Inflammatory macrophage treated with lipopolysaccharide for 1 hour (primary cell): ENCODE results near the gene RDH14.

Experiments
- DNase-seq, 2 donors: peaks; one replicate each; pipeline ENCODE4 v3.0.0-alpha.2; 2020 to 2022

The RDH14 gene

GRCh38 chr2:18560797-18561085 is 288 bp upstream of the RDH14 start:
- no peak for DNase-seq

GRCh38 chr2:18559531-18560030 is 872 bp downstream of the RDH14 start:
- DNase-seq, result peak in 1 of 2 donors; percentile 49

- no peak for DNase-seq
Observed at GRCh38 chr2:18558458-18558857, 2.0 kb downstream of the RDH14 start.

GRCh38 chr2:18557121-18557520 is 3.3 kb downstream of the RDH14 start:
- DNase-seq, result no peak

GRCh38 chr2:18552351-18553077 is 7.9 kb downstream of the RDH14 start:
- no peak for DNase-seq

GRCh38 chr2:18551623-18552022 is 8.8 kb downstream of the RDH14 start:
- DNase-seq, result no peak

GRCh38 chr2:18551169-18551568 is 9.3 kb downstream of the RDH14 start:
- no peak for DNase-seq

- no peak for DNase-seq
Observed at GRCh38 chr2:18550433-18550832, 10.0 kb downstream of the RDH14 start.

- DNase-seq, result peak; percentile 16 to 37
Observed at GRCh38 chr2:18549083-18549482, 11.4 kb downstream of the RDH14 start.

- DNase-seq, result no peak
Observed at GRCh38 chr2:18548621-18549020, 11.8 kb downstream of the RDH14 start.

GRCh38 chr2:18546567-18546966 is 13.9 kb downstream of the RDH14 start:
- no peak for DNase-seq

- no peak for DNase-seq
Observed at GRCh38 chr2:18545384-18545783, 15.1 kb downstream of the RDH14 start.

GRCh38 chr2:18544171-18544570 is 16.3 kb downstream of the RDH14 start:
- no peak for DNase-seq

GRCh38 chr2:18540872-18541271 is 19.6 kb downstream of the RDH14 start:
- no peak for DNase-seq

- no peak for DNase-seq
Observed at GRCh38 chr2:18536697-18537096, 23.8 kb downstream of the RDH14 start.

- DNase-seq, result no peak
Observed at GRCh38 chr2:18536100-18536499, 24.4 kb downstream of the RDH14 start.

GRCh38 chr2:18531194-18531593 is 29.3 kb downstream of the RDH14 start:
- no peak for DNase-seq

GRCh38 chr2:18527822-18528221 is 32.6 kb downstream of the RDH14 start:
- DNase-seq, result no peak

- no peak for DNase-seq
Observed at GRCh38 chr2:18527326-18527725, 33.1 kb downstream of the RDH14 start.

GRCh38 chr2:18526429-18526828 is 34.0 kb downstream of the RDH14 start:
- DNase-seq, result no peak

- no peak for DNase-seq
Observed at GRCh38 chr2:18525852-18526251, 34.6 kb downstream of the RDH14 start.

GRCh38 chr2:18525236-18525635 is 35.2 kb downstream of the RDH14 start:
- DNase-seq, result no peak

GRCh38 chr2:18522484-18523146 is 37.8 kb downstream of the RDH14 start:
- no peak for DNase-seq
